ENCODE measurements around the gene NCOA7.

GRCh38 chr6:125815080-125815910 lies 24.5 kb downstream of the NCOA7 start:
- TF ChIP-seq EZH2phosphoT487 (IDR thresholded peaks at IDR 0.05; ENCODE audit: borderline replicate concordance, low read depth) = no peak
- no peak for TF ChIP-seq RAD21 (IDR thresholded peaks at IDR 0.05; ENCODE audit: low read length)
- TF ChIP-seq CTCF (IDR thresholded peaks at IDR 0.05) = no peak
- TF ChIP-seq USF2 (IDR thresholded peaks at IDR 0.05; ENCODE audit: borderline replicate concordance, low read depth, low read length) = no peak
- TF ChIP-seq MAX (IDR thresholded peaks at IDR 0.05; ENCODE audit: low read depth) = no peak
- TF ChIP-seq PBX3 (IDR thresholded peaks at IDR 0.05) = no peak
- no peak for TF ChIP-seq CHD2 (IDR thresholded peaks at IDR 0.05; ENCODE audit: low read length, partially characterized antibody)
- no peak for TF ChIP-seq SIN3A (IDR thresholded peaks at IDR 0.05; ENCODE audit: borderline replicate concordance, low read depth, low read length)
- no peak for TF ChIP-seq MXI1 (IDR thresholded peaks at IDR 0.05; ENCODE audit: low read depth, low read length)
- no peak for TF ChIP-seq GABPA (IDR thresholded peaks at IDR 0.05; ENCODE audit: low read depth)
- no peak for TF ChIP-seq NFIC (IDR thresholded peaks at IDR 0.05; ENCODE audit: borderline replicate concordance)
- TF ChIP-seq FOXM1 (IDR thresholded peaks at IDR 0.05; ENCODE audit: low read depth) = no peak
- TF ChIP-seq ZBTB33 (IDR thresholded peaks at IDR 0.05; ENCODE audit: borderline replicate concordance, low read depth) = no peak
- no peak for TF ChIP-seq RXRA (IDR thresholded peaks at IDR 0.05; ENCODE audit: borderline replicate concordance, low read depth)

Measured in SK-N-SH (cell line).